Neural progenitor cell (in vitro differentiated cells): ENCODE results near the gene SPOCK1. TPM values are rescaled to one million over a fixed set of nuclear protein-coding genes. Genes with fewer than 3 reads are reported as not detected.
"Not testable (repeated sequence)": the region's sequence is repeated elsewhere in the genome, so short reads cannot be mapped to it uniquely, and the experiment has no call there.

Experiments
- DNase-seq: peaks from one replicate; pipeline ENCODE4 v3.0.0-alpha.2; 2016; ENCODE audit warnings: low spot score
- H2AFZ ChIP-seq: fragments of 200-600 bp; sonication (generic); replicated peaks from 2 replicates; pipeline ENCODE4 v1.6.1; 2016; ENCODE audit warnings: antibody characterized with exemption
- H3F3A ChIP-seq: fragments of 200-600 bp; sonication (generic); 2 replicates; pipeline ENCODE4 v1.6.1; 2016; ENCODE audit warnings: antibody characterized with exemption, low read depth
- H3K27ac ChIP-seq: fragments of 200-600 bp; sonication (generic); 2 replicates; pipeline ENCODE4 v1.5.1; 2016; ENCODE audit warnings: mild to moderate bottlenecking
- H3K27me3 ChIP-seq: fragments of 200-600 bp; sonication (generic); 2 replicates; pipeline ENCODE4 v1.6.1; 2016; ENCODE audit warnings: mild to moderate bottlenecking, moderate library complexity
- H3K36me3 ChIP-seq: fragments of 200-600 bp; sonication (generic); 2 replicates; pipeline ENCODE4 v1.5.1; 2016
- H3K4me1 ChIP-seq: fragments of 200-600 bp; sonication (generic); 2 replicates; pipeline ENCODE4 v1.6.1; 2016; ENCODE audit warnings: mixed run types
- H3K4me2 ChIP-seq: fragments of 200-600 bp; sonication (generic); 2 replicates; pipeline ENCODE4 v1.6.1; 2016
- H3K4me3 ChIP-seq: fragments of 200-600 bp; sonication (generic); 2 replicates; pipeline ENCODE4 v1.5.1; 2016
- H3K79me2 ChIP-seq: fragments of 200-600 bp; sonication (generic); 2 replicates; pipeline ENCODE4 v1.6.1; 2016; ENCODE audit warnings: low read depth
- H3K9ac ChIP-seq: fragments of 200-600 bp; sonication (generic); 2 replicates; pipeline ENCODE4 v1.6.1; 2016
- H3K9me3 ChIP-seq: fragments of 200-600 bp; sonication (generic); 2 replicates; pipeline ENCODE4 v1.5.1; 2016; ENCODE audit warnings: low read depth
- H4K20me1 ChIP-seq: fragments of 200-600 bp; sonication (generic); 2 replicates; pipeline ENCODE4 v1.6.1; 2016; ENCODE audit warnings: low read depth
- H3K27ac Mint-ChIP-seq: 3 replicates; pipeline ENCODE4 v1.8.0; 2021; ENCODE audit warnings: mixed read lengths
- H3K27me3 Mint-ChIP-seq: 2 replicates; pipeline ENCODE4 v1.8.0; 2022; ENCODE audit warnings: low read depth, mild to moderate bottlenecking, inconsistent platforms, moderate library complexity, mixed read lengths; ENCODE audit not compliant: insufficient read depth
- H3K36me3 Mint-ChIP-seq: 3 replicates; pipeline ENCODE4 v1.8.0; 2021; ENCODE audit warnings: mixed read lengths
- H3K4me1 Mint-ChIP-seq: 3 replicates; pipeline ENCODE4 v1.8.0; 2021; ENCODE audit warnings: mixed read lengths
- H3K4me3 Mint-ChIP-seq: 3 replicates; pipeline ENCODE4 v1.8.0; 2021; ENCODE audit warnings: mild to moderate bottlenecking, moderate library complexity, mixed read lengths
- H3K9me3 Mint-ChIP-seq: 3 replicates; pipeline ENCODE4 v1.8.0; 2020; ENCODE audit warnings: mixed read lengths
- CTCF ChIP-seq: fragments of 200-600 bp; sonication (generic); IDR thresholded peaks from 2 replicates; pipeline ENCODE4 v1.5.1; 2017; ENCODE audit warnings: antibody characterized with exemption, mild to moderate bottlenecking
- EZH2 ChIP-seq: fragments of 200-600 bp; sonication (generic); IDR thresholded peaks from 2 replicates; pipeline ENCODE4 v1.6.1; 2017; ENCODE audit warnings: antibody characterized with exemption, mild to moderate bottlenecking, moderate library complexity
- EZH2phosphoT487 ChIP-seq: fragments of 200-600 bp; sonication (generic); IDR thresholded peaks from 2 replicates; pipeline ENCODE4 v1.6.1; 2017; ENCODE audit warnings: antibody characterized with exemption
- total RNA-seq: library from RNA; depleted of rRNA; stranded (reverse); fragments of >200 nt; gene quantifications from 2 replicates; pipeline ENCODE4 v1.2.3, GENCODE V29; 2015; ENCODE audit warnings: low replicate concordance

The SPOCK1 gene
- total RNA-seq, 1 donor from 2014 or later: 6.9 TPM

- H4K20me1 ChIP-seq: no peaks in the 10 kb centered on the region
- no peak overlapping the region for H3K4me3 Mint-ChIP-seq
- no peak for TF ChIP-seq CTCF
- no peak for TF ChIP-seq EZH2phosphoT487
- no peak for TF ChIP-seq EZH2
Observed at GRCh38 chr5:137394380-137394779, 104.7 kb downstream of the SPOCK1 start.

GRCh38 chr5:137393196-137393993, 105.7 kb downstream of the SPOCK1 start:
- H2AFZ ChIP-seq: no peak overlapping the region
- no peaks in the 10 kb centered on the region for H3K27me3 ChIP-seq
- TF ChIP-seq EZH2 (no peak), EZH2phosphoT487 (no peak), CTCF (no peak)
- no peaks in the 10 kb centered on the region for H3K36me3 Mint-ChIP-seq
- H4K20me1 ChIP-seq: no peaks in the 10 kb centered on the region
- H3K79me2 ChIP-seq: no peaks in the 10 kb centered on the region
- H3K9ac ChIP-seq: no peak overlapping the region
- no peaks in the 10 kb centered on the region for H3K9me3 Mint-ChIP-seq
- no peak overlapping the region for H3K27ac Mint-ChIP-seq
- H3K4me1 Mint-ChIP-seq: no peaks in the 10 kb centered on the region
- no peak overlapping the region for H3K4me2 ChIP-seq
- no peaks in the 10 kb centered on the region for H3K9me3 ChIP-seq
- no peak overlapping the region for H3K4me3 Mint-ChIP-seq
- no peaks in the 10 kb centered on the region for H3K4me1 ChIP-seq
- no peak overlapping the region for H3K4me3 ChIP-seq
- no peaks in the 10 kb centered on the region for H3K36me3 ChIP-seq
- H3K27ac ChIP-seq: no peak overlapping the region
- peaks cover 2% of the 10 kb centered on the region for H3K27me3 Mint-ChIP-seq
- H3F3A ChIP-seq: no peaks in the 10 kb centered on the region
- no peak for DNase-seq

More at GRCh38 chr5:137394380-137394779, 104.7 kb downstream of the SPOCK1 start:
- H3K36me3 Mint-ChIP-seq: no peaks in the 10 kb centered on the region
- Histone ChIP-seq H3K9ac (no peak overlapping the region), H3K79me2 (no peaks in the 10 kb centered on the region), H3F3A (no peaks in the 10 kb centered on the region), H3K27me3 (no peaks in the 10 kb centered on the region), H3K4me2 (no peak overlapping the region), H3K27ac (no peak overlapping the region), H3K4me1 (no peaks in the 10 kb centered on the region), H3K9me3 (no peaks in the 10 kb centered on the region), H2AFZ (no peak overlapping the region), H3K4me3 (no peak overlapping the region), H3K36me3 (no peaks in the 10 kb centered on the region)
- H3K4me1 Mint-ChIP-seq: no peaks in the 10 kb centered on the region
- no peak for DNase-seq
- H3K9me3 Mint-ChIP-seq: no peaks in the 10 kb centered on the region
- no peak overlapping the region for H3K27ac Mint-ChIP-seq
- peaks cover 2% of the 10 kb centered on the region for H3K27me3 Mint-ChIP-seq

GRCh38 chr5:137392261-137392660, 106.9 kb downstream of the SPOCK1 start:
- Histone ChIP-seq H3K36me3 (no peaks in the 10 kb centered on the region), H3F3A (no peaks in the 10 kb centered on the region), H3K9me3 (no peaks in the 10 kb centered on the region), H3K4me2 (no peak overlapping the region), H3K79me2 (no peaks in the 10 kb centered on the region), H3K4me3 (no peak overlapping the region), H2AFZ (no peak overlapping the region), H3K27me3 (no peaks in the 10 kb centered on the region), H4K20me1 (no peaks in the 10 kb centered on the region), H3K27ac (no peak overlapping the region), H3K9ac (no peak overlapping the region), H3K4me1 (no peaks in the 10 kb centered on the region)
- Mint-ChIP-seq H3K36me3 (no peaks in the 10 kb centered on the region), H3K4me3 (no peak overlapping the region), H3K27me3 (peaks cover 2% of the 10 kb centered on the region), H3K27ac (no peak overlapping the region), H3K4me1 (no peaks in the 10 kb centered on the region), H3K9me3 (no peaks in the 10 kb centered on the region)
- no peak for DNase-seq
- TF ChIP-seq EZH2phosphoT487 (no peak), CTCF (no peak), EZH2 (no peak)

GRCh38 chr5:137391044-137391443, 108.1 kb downstream of the SPOCK1 start:
- H3K27me3 ChIP-seq, H4K20me1 ChIP-seq, H3K9ac ChIP-seq, H3K27ac ChIP-seq, H2AFZ ChIP-seq, H3K4me3 ChIP-seq, H3K27me3 Mint-ChIP-seq, H3K4me2 ChIP-seq, H3K9me3 Mint-ChIP-seq, DNase-seq, H3K27ac Mint-ChIP-seq, H3F3A ChIP-seq, H3K79me2 ChIP-seq, H3K4me1 ChIP-seq, H3K4me1 Mint-ChIP-seq, H3K36me3 ChIP-seq, H3K4me3 Mint-ChIP-seq, H3K36me3 Mint-ChIP-seq, H3K9me3 ChIP-seq: not testable (repeated sequence)
